Midbrain (tissue), 1 donor: ENCODE results near the gene CNGA2.

ENCODE experiments used
- DNase-seq: peaks from one replicate; lab custom pipeline; 2025; lab: John Stamatoyannopoulos, UW

CNGA2 gene

DNA sequence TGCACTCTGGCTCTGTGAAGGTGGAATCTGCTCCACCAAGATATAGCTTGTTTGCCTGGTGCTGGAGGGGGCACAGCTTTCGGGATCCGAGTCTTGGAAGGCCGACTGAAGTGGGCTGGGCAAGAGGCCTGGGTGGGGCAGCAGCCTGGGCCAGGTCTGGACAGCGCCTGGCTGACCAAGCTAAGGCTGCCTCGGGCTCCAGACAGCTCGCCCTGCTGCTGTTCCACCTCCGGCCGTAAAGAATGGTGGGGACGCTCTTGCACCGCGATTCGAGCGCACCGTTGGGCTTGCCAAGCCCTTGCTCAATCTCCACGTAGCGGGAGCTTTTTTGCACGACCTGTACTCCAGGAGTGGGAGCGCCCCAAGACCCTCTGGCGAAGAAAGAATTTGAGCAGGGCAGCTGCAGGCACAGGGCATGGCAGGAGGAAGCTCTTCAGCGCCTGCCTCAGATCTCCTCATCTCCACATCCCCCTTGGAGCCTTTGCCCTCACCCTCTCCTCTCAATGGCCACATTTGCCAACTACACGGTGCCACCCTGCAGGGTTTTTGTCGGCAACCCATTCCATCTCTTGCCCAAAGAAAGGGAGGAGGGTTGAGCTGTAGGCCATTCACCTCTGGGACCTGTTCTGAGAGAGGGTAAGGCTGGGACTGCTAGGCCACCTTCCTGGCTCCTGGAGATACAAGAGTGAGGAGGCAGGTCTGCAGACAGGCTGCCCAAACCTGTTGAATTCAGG lies 18.9 kb downstream of the CNGA2 start:
- peak; percentile 25 for DNase-seq

DNA sequence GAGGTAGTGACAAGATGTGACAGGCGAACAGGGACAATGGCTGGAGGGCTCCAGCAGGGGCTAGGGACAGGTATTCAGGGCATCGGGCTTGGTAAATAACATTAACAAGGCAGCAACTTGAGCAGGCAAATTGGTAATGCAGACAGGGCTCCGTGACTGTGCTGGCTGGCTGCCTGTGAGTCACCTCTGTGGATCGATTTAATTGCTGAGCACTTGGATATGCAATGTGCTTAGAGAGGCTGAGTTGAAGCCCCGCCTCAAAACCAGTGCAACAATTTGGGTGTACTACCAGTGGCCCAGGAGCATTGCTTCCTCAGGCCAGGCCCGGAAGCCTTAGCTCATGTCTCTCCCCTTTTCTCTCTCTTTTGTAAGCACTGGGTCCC lies 19.5 kb downstream of the CNGA2 start:
- DNase-seq: no peak

DNA sequence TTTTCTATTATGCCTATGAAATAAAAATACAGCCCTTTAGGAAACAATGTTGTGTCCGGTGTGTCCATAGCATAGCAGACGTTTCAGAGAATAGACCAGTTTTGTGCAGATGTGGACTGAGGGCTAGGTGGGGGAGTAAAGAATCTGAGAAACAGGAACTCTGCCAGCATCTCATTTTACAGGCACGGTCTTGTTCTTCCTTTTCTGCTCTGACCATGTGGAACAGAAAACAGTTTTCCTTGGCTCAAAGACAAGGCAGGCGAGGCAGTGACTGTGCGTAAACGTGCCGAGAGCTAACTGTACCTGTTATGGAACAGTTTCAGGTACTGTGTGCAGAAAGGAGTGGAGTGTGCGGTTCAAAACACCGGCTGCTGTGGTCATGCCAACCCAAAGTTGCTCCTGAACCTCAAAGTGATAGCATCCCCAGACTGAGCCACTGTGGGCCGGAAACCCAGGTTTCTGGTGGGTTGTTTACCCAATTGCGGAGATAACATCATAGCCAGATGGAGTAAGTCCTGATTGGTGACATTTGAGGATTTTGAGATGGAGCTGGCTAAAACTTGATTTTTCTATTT lies 20.2 kb downstream of the CNGA2 start:
- DNase-seq: no peak

DNA sequence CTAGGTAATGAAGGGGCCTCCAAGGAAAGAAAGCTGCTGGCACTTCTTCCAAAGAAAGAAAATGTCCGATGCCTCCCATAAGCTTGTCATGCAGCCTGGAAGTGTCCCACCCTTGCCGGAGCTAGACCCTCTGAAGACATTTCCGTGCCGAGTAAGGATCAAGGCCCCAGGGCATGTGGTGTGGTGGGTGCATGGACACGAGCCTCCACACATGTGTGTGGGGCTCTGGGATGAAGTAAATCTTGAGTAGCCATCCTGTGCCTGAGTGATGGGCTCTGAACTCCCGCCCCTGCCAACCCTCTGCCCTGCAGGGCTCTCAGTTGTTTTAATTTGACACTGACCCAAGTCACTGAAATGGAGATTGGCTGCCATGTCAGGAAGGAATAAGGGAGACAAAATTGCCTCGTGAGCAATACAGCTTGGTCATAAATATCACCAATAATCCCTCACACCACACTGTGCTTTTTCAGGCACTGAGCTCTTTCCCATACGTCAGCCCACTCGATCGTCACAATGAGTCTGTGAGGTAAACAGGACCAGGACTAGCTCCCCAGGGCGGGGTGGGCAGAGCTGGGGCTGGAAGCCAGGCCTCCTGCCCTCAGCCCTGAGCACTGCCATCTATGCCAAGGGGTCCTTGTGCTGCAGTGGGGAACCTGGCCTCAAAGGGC lies 24.6 kb downstream of the CNGA2 start:
- DNase-seq: no peak

DNA sequence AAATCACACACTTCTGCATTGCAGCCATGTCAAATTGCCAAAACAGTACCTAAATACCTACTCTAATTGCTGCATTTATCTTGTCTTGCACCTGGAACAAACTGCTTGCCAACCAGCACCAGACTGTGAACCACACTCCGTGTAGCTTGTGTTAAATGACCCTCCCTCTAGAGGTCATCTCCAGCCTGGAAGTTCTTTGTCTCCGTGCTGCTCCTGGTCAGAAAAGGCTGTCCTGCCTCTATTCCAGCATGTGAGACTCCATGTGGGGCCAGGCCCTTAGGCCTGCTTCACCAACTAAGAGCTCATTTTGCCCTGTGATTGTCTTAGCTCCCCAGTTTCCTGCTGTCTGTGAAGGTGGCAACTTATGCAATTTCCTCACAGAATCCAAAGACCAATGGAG lies 28.3 kb downstream of the CNGA2 start:
- no peak for DNase-seq

DNA sequence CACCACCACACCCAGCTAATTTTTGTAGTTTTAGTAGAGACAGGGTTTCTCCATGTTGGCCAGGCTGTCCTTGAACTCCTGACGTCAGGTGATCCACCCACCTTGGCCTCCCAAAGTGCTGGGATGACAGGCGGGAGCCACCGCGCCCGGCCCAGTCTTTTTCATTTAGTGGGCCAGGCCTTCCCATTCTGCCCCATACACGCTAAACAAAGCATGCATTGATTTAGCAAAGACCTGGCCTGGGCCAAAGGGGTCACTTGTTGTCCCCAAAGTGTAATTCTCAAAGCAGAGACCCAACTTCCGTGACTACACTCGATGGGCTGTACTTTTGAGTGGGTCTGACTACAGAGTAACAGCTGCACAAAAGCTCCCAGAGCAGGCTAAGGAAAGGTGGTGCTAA lies 29.2 kb downstream of the CNGA2 start:
- DNase-seq: no peak

DNA sequence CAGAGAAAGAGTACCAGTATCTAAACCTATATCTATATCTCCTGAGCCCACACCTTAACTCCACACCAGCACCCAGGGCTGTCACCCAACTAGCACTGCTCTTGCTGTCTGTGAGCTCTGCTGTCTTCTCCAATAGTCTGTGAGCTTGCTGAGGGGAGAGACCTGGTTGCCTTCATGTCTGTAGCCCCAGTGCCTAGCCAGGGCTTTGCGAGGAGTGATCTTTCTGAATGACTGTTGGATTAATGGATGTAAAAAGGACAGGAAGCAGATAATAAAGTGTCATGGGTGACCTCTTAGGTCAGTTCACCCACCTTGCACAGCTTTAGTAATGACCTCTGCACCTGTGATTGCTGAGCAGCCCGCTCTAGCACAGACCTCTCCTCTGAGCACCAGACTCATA lies 30.5 kb downstream of the CNGA2 start:
- DNase-seq: no peak

DNA sequence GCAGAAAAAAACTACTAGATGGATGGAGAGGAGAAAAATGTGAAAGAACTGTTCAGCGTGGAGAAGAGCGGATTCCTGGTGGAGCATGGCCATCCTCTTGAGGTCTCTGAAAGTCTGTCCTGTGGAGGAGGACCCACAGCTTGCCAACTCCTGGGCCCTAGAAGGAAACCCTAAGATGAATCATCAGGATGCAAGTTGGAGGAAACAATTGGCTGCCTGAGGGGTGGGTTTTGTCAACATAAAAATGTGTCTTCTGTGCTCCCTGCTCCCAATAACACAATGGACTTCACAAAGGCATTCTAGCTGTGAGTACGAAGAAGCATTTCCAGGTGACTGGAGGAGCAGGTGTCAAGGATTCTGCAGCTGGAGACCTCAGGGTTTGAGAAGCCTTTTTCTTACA lies 37.2 kb downstream of the CNGA2 start:
- no peak for DNase-seq

DNA sequence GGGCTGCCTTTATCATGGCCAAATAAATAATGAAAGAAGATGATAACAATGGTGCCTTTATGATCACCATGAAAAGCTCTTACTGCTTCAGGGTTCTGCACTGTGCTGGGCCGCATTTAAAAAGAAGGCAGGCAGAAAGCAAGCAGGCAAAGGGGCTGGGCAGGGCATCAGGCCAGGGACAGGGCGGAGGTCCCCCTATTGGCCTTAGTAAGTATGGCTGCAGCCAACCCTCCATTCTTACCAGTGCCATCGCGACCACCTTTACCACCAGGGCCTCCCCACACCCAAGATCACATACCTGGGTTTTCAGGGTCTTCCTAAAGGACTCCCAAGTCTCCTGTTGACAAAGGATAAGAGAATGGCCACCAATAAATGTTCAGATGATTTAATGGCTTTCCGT lies 38.9 kb downstream of the CNGA2 start:
- DNase-seq: no peak

DNA sequence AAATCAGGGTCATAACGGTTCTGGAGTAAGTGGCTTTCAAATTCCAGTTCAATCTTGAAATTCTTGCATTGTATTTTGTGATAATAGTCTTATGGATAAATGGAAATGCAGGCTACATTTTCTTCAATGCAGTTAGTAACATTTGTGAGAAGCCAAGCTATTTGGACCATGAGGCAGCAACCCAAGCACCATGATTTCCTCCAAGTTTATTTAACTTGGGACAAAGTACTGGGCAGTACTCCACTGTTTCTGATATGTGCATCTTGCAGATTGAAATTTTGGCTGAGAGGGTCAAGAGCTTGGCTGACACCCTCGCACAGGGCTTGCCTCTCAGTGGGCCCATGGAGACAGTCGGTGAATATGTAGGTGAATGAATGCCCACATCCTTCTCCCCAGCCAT lies 39.9 kb downstream of the CNGA2 start:
- DNase-seq: no peak

DNA sequence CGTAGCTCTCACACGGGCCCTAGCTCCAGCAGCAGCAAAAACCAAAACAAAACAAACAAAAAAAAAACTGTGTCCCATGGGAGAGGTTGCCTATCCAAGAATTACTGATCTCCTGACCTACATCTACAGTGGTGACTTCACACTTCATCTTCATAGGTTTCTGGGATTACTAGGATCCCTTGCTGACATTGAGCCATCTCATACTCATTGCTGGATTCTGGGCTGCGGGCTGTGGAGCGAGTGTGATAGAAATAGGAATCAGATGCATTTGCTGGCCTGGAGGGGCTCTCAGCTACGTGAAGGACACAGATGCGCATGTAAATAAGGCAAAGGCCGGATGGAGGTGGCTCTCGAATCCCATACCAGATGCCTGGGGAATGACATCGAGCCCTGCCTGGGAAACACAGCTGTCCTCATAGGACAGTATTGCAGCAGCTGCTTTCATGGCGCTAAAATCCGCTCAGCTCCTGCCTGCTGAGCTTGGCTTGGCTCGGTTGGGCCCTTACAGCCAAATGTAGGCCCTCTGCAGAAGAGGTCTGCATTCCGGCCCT lies 41.7 kb downstream of the CNGA2 start:
- no peak for DNase-seq

DNA sequence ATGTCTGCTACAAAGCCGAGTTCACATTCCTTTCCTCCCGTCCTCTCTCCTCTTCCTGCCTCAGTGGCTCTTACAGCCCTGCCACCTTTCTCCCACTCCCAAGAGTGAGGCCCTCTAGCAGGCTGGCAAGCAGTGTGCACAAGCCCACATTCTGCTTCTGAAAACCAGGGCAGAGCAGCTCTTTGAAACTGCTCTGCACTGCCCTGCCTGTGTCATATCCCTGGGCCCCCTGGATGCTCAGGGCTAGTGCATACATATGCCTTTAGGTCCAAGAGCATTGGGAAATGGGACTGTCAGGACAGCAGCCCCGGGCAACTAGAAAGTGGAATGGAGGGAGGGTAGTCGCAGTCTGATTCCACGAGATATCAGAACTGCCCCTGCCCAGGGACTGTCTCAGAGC lies 42.4 kb downstream of the CNGA2 start:
- no peak for DNase-seq

DNA sequence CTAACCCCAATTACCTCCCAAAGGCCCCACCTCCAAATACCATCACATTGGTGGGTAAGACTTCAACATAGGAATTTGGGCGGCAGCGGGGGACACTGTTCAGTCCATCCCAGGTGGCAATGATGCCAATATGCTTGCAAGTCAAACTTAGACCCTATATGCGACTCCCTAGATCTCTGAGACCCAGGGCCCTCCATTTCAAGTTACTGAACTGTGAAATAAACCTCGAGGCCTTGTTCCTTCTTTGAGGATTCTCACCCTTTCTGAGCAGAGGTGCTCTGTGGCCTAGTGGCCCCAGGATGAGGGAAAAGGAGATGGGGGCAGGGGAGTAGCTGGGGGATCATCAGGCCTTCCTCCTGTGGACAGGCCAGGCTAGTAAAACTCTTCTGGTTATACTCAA lies 44.7 kb downstream of the CNGA2 start:
- no peak for DNase-seq

DNA sequence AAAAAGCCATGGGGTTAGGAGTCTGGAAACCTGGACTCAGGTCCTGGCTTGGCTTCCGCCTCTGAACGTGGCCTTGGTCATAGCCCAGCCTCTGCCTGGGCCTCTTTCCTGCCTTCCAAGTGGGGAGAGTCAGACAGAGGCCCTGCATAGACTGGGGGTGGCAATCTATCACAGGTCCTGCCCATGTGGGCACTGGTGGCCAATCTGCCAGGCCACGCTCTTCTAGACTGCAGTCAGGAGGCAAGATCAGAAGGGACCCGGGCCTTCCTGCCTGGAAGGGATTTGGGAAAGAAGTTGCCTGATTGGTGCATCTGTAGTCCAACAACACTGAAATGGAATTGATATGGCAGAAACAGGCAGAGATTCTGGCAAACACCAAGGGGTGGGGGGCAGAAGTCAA lies 46.1 kb downstream of the CNGA2 start:
- DNase-seq: no peak

DNA sequence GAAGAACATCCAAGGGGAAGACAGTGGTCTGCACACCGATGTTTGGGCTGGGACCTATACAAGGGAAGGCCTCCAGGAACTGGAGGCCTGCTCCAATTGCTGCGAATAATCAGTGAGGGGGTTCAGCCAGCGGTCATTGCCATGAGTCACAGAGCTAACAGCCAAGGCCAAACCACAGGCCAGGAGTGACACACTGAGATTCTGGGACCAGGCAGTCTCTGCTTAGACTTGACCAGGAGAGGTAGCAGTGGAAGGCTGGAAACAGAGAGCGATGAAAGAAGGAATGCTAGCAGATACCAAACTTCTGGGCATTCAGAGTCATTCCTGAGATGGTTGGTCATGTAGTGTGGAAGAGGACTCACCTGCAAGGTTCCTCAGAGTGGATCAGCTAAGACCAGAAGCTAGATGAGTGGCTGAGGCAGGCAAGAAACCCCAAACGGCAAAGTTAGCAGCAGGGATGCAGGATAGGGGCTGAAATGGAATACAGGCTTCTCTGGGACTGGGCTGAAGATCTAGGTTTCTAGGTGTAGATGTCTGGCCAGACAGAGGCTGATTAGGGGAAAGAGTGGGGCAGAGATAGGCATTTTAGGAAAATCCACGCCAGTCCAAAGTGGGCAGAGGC lies 54.7 kb downstream of the CNGA2 start:
- no peak for DNase-seq

DNA sequence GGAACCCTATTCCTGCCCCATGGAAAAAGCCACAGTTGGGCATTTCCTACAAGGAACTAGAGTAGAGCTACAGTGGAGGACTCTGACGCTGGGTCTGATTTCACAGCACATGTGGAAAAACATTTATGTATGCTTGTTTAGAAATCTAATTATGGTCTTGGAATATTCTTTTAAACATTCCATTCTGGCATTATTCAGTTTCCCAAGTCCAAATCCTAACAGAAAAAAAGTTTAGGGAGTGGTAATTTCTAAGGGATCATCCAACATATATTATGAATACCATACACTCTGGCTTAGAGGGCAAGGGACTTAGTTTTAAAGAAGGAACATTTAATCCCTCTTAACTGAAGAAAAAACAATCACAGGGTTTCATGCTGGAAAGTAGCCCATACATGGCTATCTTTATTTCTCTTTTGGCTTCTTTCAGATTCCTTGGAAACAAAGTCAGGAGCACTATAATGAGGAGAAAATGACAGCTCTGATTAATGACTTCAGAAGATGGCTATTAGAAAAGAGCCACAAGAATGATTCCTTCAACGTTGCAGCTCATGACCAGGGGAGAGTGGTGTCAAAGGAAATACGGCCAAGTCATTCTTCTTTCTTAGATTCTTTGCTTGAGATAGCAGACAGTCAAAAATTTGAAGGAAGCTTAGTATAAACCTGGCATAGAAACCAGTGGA lies 56.1 kb downstream of the CNGA2 start:
- no peak for DNase-seq

DNA sequence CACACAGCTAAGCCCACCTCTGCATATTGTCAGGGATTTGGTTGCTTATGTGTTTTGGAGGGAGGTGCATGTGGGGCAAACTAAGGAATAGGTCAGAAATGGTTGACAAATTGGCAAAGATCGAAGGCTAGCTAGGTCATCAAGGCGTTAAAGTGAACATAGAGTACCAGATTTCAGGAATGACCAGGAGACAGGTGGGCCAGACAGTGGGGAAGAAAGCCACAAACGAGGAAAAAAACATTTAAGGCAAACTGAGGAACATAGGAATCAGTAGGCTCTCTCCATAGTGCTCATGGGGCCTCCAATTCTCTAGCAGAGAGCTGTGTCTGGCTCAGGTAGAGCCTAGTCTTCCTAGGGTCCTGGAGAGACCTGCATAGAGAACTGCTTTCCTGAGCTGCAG lies 57.4 kb downstream of the CNGA2 start:
- no peak for DNase-seq

DNA sequence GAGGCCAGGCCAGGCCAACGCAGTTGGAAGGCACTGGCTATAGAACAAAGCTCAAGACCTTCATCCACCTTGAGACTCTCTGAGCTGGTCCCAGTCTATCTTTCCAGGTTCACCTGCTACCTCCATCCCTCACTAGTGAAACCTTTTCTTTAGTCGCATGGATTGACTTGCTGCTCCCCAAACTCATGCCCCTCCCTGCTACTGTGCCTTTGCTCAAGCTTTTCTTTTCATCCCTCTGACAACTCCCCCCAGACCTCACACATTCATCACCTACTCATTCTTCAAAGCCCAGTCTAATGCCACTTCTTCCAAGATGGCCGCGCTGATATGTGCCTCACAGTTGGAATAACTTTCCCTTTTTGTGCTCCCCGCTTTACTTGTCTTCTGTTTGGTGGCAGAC lies 58.0 kb downstream of the CNGA2 start:
- DNase-seq: no peak

DNA sequence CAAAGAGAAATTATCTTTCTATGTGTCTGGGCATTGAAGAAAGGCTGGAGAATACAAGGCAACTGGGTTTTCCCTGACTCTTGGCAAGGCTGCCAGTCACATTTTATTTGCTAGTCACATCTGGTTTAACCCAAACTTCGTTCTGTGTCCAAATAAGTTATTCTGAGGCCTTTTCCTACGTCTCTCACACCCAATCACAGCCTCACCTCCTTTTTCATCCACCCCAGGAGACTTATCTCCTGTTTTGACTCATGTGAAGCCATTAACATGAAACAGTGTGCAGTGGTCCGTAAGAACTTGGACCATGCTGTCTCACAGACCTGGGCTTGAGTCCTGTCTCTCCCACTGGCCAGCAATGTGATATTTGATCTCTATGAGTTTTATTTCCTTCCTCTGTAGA lies 59.3 kb downstream of the CNGA2 start:
- no peak for DNase-seq
